Smooth muscle cell (in vitro differentiated cells): ENCODE results near the gene TMEM259. TPM values are rescaled to one million over a fixed set of nuclear protein-coding genes. Genes with fewer than 3 reads are reported as not detected.

Experiments
- DNase-seq: peaks from one replicate; lab custom pipeline; 2025; ENCODE audit not compliant: unreplicated experiment; lab: John Stamatoyannopoulos, UW
- H2AFZ ChIP-seq: fragments of 200-600 bp; sonication (generic); 2 replicates; pipeline ENCODE4 v1.6.0; 2016; ENCODE audit warnings: antibody characterized with exemption, low read depth, mild to moderate bottlenecking
- H3F3A ChIP-seq: fragments of 200-600 bp; sonication (generic); 2 replicates; pipeline ENCODE4 v1.6.0; 2017; ENCODE audit warnings: antibody characterized with exemption, low read depth
- H3K27ac ChIP-seq: fragments of 200-600 bp; sonication (generic); 2 replicates; pipeline ENCODE4 v1.5.1; 2016; ENCODE audit warnings: low read depth, mild to moderate bottlenecking
- H3K27me3 ChIP-seq: fragments of 200-600 bp; sonication (generic); 2 replicates; pipeline ENCODE4 v1.6.1; 2016; ENCODE audit warnings: low read depth, mild to moderate bottlenecking
- H3K36me3 ChIP-seq: fragments of 200-600 bp; sonication (generic); 2 replicates; pipeline ENCODE4 v1.5.1; 2016; ENCODE audit warnings: low read depth
- H3K4me1 ChIP-seq: fragments of 200-600 bp; sonication (generic); 2 replicates; pipeline ENCODE4 v1.5.1; 2016; ENCODE audit warnings: low read depth
- H3K4me2 ChIP-seq: fragments of 200-600 bp; sonication (generic); 2 replicates; pipeline ENCODE4 v1.6.0; 2016; ENCODE audit warnings: mild to moderate bottlenecking
- H3K4me3 ChIP-seq: fragments of 200-600 bp; sonication (generic); 2 replicates; pipeline ENCODE4 v1.5.1; 2016; ENCODE audit warnings: mild to moderate bottlenecking
- H3K79me2 ChIP-seq: fragments of 200-600 bp; sonication (generic); 2 replicates; pipeline ENCODE4 v1.6.0; 2016; ENCODE audit warnings: low read depth, mild to moderate bottlenecking
- H3K9ac ChIP-seq: fragments of 200-600 bp; sonication (generic); 2 replicates; pipeline ENCODE4 v1.6.0; 2016; ENCODE audit warnings: low read depth
- H3K9me3 ChIP-seq: fragments of 200-600 bp; sonication (generic); replicated peaks from 2 replicates; pipeline ENCODE4 v1.5.1; 2016; ENCODE audit warnings: low read depth
- H4K20me1 ChIP-seq: fragments of 200-600 bp; sonication (generic); 2 replicates; pipeline ENCODE4 v1.6.0; 2016; ENCODE audit warnings: low read depth
- whole genome bisulfite sequencing: methylation state at CpG from one replicate; pipeline ENCODE4 v1.1.7; 2016; ENCODE audit warnings: low lambda C conversion rate; 5-methylcytosine and 5-hydroxymethylcytosine counted together
- polyA plus RNA-seq: library from polyadenylated mRNA; unstranded; fragments of >200 nt; fragmentation: Nextera tagmentation; extraction: Ambion mirVana; gene quantifications from 2 replicates; pipeline ENCODE4 v1.2.1, GENCODE V29; 2016
- total RNA-seq: library from RNA; depleted of rRNA; stranded (reverse); fragments of >200 nt; gene quantifications from 2 replicates; pipeline ENCODE4 v1.2.3, GENCODE V29; 2014
- TF ChIP-seq, protein P1 (sequence below): fragments of 200-600 bp; sonication (generic); IDR thresholded peaks from 2 replicates; pipeline ENCODE4 v1.5.1; 2017; ENCODE audit warnings: borderline replicate concordance, mild to moderate bottlenecking, antibody characterized with exemption; ENCODE audit not compliant: insufficient read depth, poor library complexity, severe bottlenecking

The TMEM259 gene
- total and polyA plus RNA-seq, 2 experiments from 2014 or later = 133 to 232 TPM

- no peaks in the 10 kb centered on the region for H3K36me3 ChIP-seq
- H2AFZ ChIP-seq = no peak overlapping the region
- peaks cover 7% of the 10 kb centered on the region for H4K20me1 ChIP-seq
- no peaks in the 10 kb centered on the region for H3K27me3 ChIP-seq
- no peak overlapping the region for H3K27ac ChIP-seq
- no peaks in the 10 kb centered on the region for H3K9me3 ChIP-seq
- H3K4me1 ChIP-seq = peaks cover 27% of the 10 kb centered on the region
- no peak overlapping the region for H3K9ac ChIP-seq
- peaks cover 17% of the 10 kb centered on the region for H3F3A ChIP-seq
- peaks cover 10% of the 10 kb centered on the region for H3K79me2 ChIP-seq
- peak overlapping the region; percentile 36 for H3K4me2 ChIP-seq
- no peak overlapping the region for H3K4me3 ChIP-seq
- TF ChIP-seq, protein P1, sequence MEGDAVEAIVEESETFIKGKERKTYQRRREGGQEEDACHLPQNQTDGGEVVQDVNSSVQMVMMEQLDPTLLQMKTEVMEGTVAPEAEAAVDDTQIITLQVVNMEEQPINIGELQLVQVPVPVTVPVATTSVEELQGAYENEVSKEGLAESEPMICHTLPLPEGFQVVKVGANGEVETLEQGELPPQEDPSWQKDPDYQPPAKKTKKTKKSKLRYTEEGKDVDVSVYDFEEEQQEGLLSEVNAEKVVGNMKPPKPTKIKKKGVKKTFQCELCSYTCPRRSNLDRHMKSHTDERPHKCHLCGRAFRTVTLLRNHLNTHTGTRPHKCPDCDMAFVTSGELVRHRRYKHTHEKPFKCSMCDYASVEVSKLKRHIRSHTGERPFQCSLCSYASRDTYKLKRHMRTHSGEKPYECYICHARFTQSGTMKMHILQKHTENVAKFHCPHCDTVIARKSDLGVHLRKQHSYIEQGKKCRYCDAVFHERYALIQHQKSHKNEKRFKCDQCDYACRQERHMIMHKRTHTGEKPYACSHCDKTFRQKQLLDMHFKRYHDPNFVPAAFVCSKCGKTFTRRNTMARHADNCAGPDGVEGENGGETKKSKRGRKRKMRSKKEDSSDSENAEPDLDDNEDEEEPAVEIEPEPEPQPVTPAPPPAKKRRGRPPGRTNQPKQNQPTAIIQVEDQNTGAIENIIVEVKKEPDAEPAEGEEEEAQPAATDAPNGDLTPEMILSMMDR = no peak
- DNase-seq = no peak
- 51% methylated on average over 32 of the region's 32 CpGs for WGBS
Observed at GRCh38 chr19:980133-980998, 40.6 kb downstream of the TMEM259 start.

- no peak overlapping the region for H3K4me3 ChIP-seq
- no peaks in the 10 kb centered on the region for H3K36me3 ChIP-seq
- no peak overlapping the region for H2AFZ ChIP-seq
- peak overlapping the region; percentile 61 for H3K4me2 ChIP-seq
- TF ChIP-seq, protein P1 = no peak
- peak overlapping the region; percentile 74 for H3K27ac ChIP-seq
- peaks cover under 1% of the 10 kb centered on the region for H3K79me2 ChIP-seq
- peaks cover 21% of the 10 kb centered on the region for H3K4me1 ChIP-seq
- no peaks in the 10 kb centered on the region for H4K20me1 ChIP-seq
- no peaks in the 10 kb centered on the region for H3K9me3 ChIP-seq
- no peaks in the 10 kb centered on the region for H3K27me3 ChIP-seq
- H3K9ac ChIP-seq = no peak overlapping the region
- peaks cover 17% of the 10 kb centered on the region for H3F3A ChIP-seq
- WGBS = 66% methylated on average over 17 of the region's 19 CpGs
- no peak for DNase-seq
Observed at GRCh38 chr19:979318-979741, 41.6 kb downstream of the TMEM259 start.

GRCh38 chr19:977058-977464, 43.9 kb downstream of the TMEM259 start:
- H3F3A ChIP-seq = peaks cover 17% of the 10 kb centered on the region
- 87% methylated on average over 24 of the region's 24 CpGs for WGBS
- H3K4me3 ChIP-seq = no peak overlapping the region
- DNase-seq = no peak
- H3K9me3 ChIP-seq = no peaks in the 10 kb centered on the region
- TF ChIP-seq, protein P1 = no peak
- H3K27ac ChIP-seq = no peak overlapping the region
- H3K36me3 ChIP-seq = no peaks in the 10 kb centered on the region
- H3K9ac ChIP-seq = no peak overlapping the region
- no peak overlapping the region for H3K4me2 ChIP-seq
- H3K4me1 ChIP-seq = peaks cover 15% of the 10 kb centered on the region
- peaks cover 3% of the 10 kb centered on the region for H4K20me1 ChIP-seq
- H3K27me3 ChIP-seq = no peaks in the 10 kb centered on the region
- no peak overlapping the region for H2AFZ ChIP-seq
- peaks cover 4% of the 10 kb centered on the region for H3K79me2 ChIP-seq

GRCh38 chr19:976476-976875, 44.4 kb downstream of the TMEM259 start:
- peaks cover 14% of the 10 kb centered on the region for H3F3A ChIP-seq
- 85% methylated on average over 10 of the region's 10 CpGs for WGBS
- no peak overlapping the region for H3K27ac ChIP-seq
- no peak overlapping the region for H2AFZ ChIP-seq
- no peak for DNase-seq
- H3K27me3 ChIP-seq = no peaks in the 10 kb centered on the region
- H3K9me3 ChIP-seq = no peaks in the 10 kb centered on the region
- TF ChIP-seq, protein P1 = no peak
- peaks cover 3% of the 10 kb centered on the region for H4K20me1 ChIP-seq
- H3K36me3 ChIP-seq = no peaks in the 10 kb centered on the region
- H3K9ac ChIP-seq = no peak overlapping the region
- H3K4me1 ChIP-seq = peaks cover 15% of the 10 kb centered on the region
- peaks cover 5% of the 10 kb centered on the region for H3K79me2 ChIP-seq
- H3K4me3 ChIP-seq = no peak overlapping the region
- no peak overlapping the region for H3K4me2 ChIP-seq
